K562 (cell line): Measurements from ENCODE around the gene CHRM4. TPM values are rescaled to one million over a fixed set of nuclear protein-coding genes. Genes with fewer than 3 reads are reported as not detected.

ENCODE experiments used
- ARID4B ChIP-seq: sonication (generic); formaldehyde crosslinking; IDR thresholded peaks from 2 replicates; pipeline ENCODE4 v1.8.0; 2022; ENCODE audit warnings: mild to moderate bottlenecking, missing genetic modification reagents
- BCOR ChIP-seq: fragments of 450-650 bp; IDR thresholded peaks from 2 replicates; pipeline ENCODE4 v1.6.1; 2016
- CEBPB ChIP-seq: fragments of 450-650 bp; IDR thresholded peaks from 2 replicates; pipeline ENCODE4 v1.6.1; 2016; ENCODE audit warnings: missing genetic modification characterization, missing compliant biosample characterization
- CEBPG ChIP-seq, 3 experiments: fragments of 200-800 bp in 1 of 3; sonication (Bioruptor generic) in 1 of 3; sonication (generic) in 1 of 3; formaldehyde crosslinking in 1 of 3; IDR thresholded peaks in 2 of 3; conservative IDR thresholded peaks in 1 of 3; 2 replicates each; pipeline versions ENCODE4 v1.6.1 to v1.8.0; 2016 to 2022; ENCODE audit warnings: missing compliant biosample characterization in 2 of 3, missing genetic modification characterization in 2 of 3, mild to moderate bottlenecking in 1 of 3, missing genetic modification reagents in 1 of 3
- CGGBP1 ChIP-seq: fragments of 250-450 bp; sonication (Bioruptor Pico); IDR thresholded peaks from 2 replicates; pipeline ENCODE4 v1.9.0; 2021; ENCODE audit warnings: mild to moderate bottlenecking
- E2F1 ChIP-seq: sonication (generic); formaldehyde crosslinking; IDR thresholded peaks from 2 replicates; pipeline ENCODE4 v1.8.1; 2023; ENCODE audit warnings: mild to moderate bottlenecking, missing genetic modification reagents, moderate library complexity
- FOXA3 ChIP-seq, 2 experiments: fragments of 450-650 bp in 1 of 2; sonication (generic) in 1 of 2; formaldehyde crosslinking; IDR thresholded peaks in 1 of 2; conservative IDR thresholded peaks in 1 of 2; 2 replicates each; pipeline versions ENCODE4 v1.4.0 to v1.8.0; 2020 to 2022; ENCODE audit warnings: mild to moderate bottlenecking in 2 of 2, missing genetic modification reagents in 1 of 2
- HES1 ChIP-seq: fragments of 450-650 bp; IDR thresholded peaks from 2 replicates; pipeline ENCODE4 v1.6.1; 2016; ENCODE audit warnings: low read depth, mild to moderate bottlenecking, moderate library complexity
- MITF ChIP-seq: IDR thresholded peaks from 2 replicates; pipeline ENCODE4 v1.6.1; 2014; ENCODE audit warnings: antibody characterized with exemption
- NFRKB ChIP-seq: fragments of 450-650 bp; IDR thresholded peaks from 2 replicates; pipeline ENCODE4 v1.6.1; 2016; ENCODE audit warnings: low read depth
- NRF1 ChIP-seq, 2 experiments: fragments of 450-650 bp; IDR thresholded peaks in 1 of 2; conservative IDR thresholded peaks in 1 of 2; 2 replicates each; pipeline ENCODE4 v1.6.1; 2014; ENCODE audit warnings: mild to moderate bottlenecking in 2 of 2
- ZHX1 ChIP-seq: fragments of 150-350 bp; conservative IDR thresholded peaks from 2 replicates; pipeline ENCODE4 v1.6.1; 2014; ENCODE audit warnings: low read length
- ZNF143 ChIP-seq: sonication (generic); formaldehyde crosslinking; IDR thresholded peaks from 2 replicates; pipeline ENCODE4 v1.9.0; 2022; ENCODE audit warnings: mild to moderate bottlenecking, missing genetic modification reagents
- polyA plus RNA-seq, 8 experiments: library from polyadenylated mRNA; depleted of rRNA in 4 of 8; stranded (reverse) in 5 of 8; unstranded in 3 of 8; fragments of >200 nt; fragmentation: Nextera tagmentation in 2 of 8; fragmentation: Illumina TruSeq in 1 of 8; extraction: Ambion mirVana in 2 of 8; extraction: Trizol in 1 of 8; gene quantifications; 2 replicates each; pipeline versions ENCODE4 v1.2.1 to v1.2.3, GENCODE V29; 2011 to 2014; ENCODE audit warnings: inconsistent platforms in 1 of 8, missing spikeins in 1 of 8
- total RNA-seq, 7 experiments: library from RNA; depleted of rRNA in 6 of 7; stranded (reverse); fragments of >200 nt in 6 of 7; fragmentation: Illumina TruSeq in 2 of 7; extraction: Trizol in 2 of 7; gene quantifications; 2 replicates each; pipeline versions ENCODE4 v1.2.1 to v1.2.3, GENCODE V29; 2011 to 2021; ENCODE audit warnings: low replicate concordance in 1 of 7

The CHRM4 gene
- total and polyA plus RNA-seq, 9 of the 15 experiments (the other 6 are each of a cell fraction or from before 2014, with no cell fraction given) = 0.22 to 1.3 (median 0.40) TPM; not detected in 2

- TF ChIP-seq ARID4B (CRISPR knock-in tag) = 0 out of 2 replicates have a peak, but pooled peaks have one; percentile 39
- TF ChIP-seq NFRKB = no peak
- TF ChIP-seq E2F1 = no peak
- no peak for TF ChIP-seq NRF1 (conservative IDR thresholded peaks at IDR 0.05 in 1 of 2, IDR thresholded peaks at IDR 0.05 in 1 of 2)
- no peak for TF ChIP-seq CGGBP1 (CRISPR knock-in tag)
- no peak for TF ChIP-seq MITF
- TF ChIP-seq ZNF143 (CRISPR knock-in tag) = no peak
- TF ChIP-seq HES1 = no peak
- no peak for TF ChIP-seq FOXA3 (CRISPR knock-in tag; conservative IDR thresholded peaks at IDR 0.05 in 1 of 2, IDR thresholded peaks at IDR 0.05 in 1 of 2)
- no peak for TF ChIP-seq ZHX1
- TF ChIP-seq CEBPG (CRISPR knock-in tag; IDR thresholded peaks at IDR 0.05) = peak; percentile 83
- TF ChIP-seq CEBPG (tag; conservative IDR thresholded peaks at IDR 0.05 in 1 of 2, IDR thresholded peaks at IDR 0.05 in 1 of 2) = peak; percentile 76 to 90
- peak; percentile 97 for TF ChIP-seq CEBPB (tag)
- no peak for TF ChIP-seq BCOR
These were observed 34.6 kb downstream of the CHRM4 start (continued) for GRCh38 chr11:46356924-46357482.
